Osteocyte (in vitro differentiated cells): Measurements from ENCODE around the gene SNX19. TPM values are rescaled to one million over a fixed set of nuclear protein-coding genes. Genes with fewer than 3 reads are reported as not detected.

Source experiments
- DNase-seq: peaks from one replicate; pipeline ENCODE4 v3.0.0; 2021; ENCODE audit warnings: mixed read lengths; ENCODE audit not compliant: unreplicated experiment; ENCODE audit errors: extremely low spot score
- H3K27ac Mint-ChIP-seq: one replicate; pipeline ENCODE4 v1.8.0; 2021; ENCODE audit warnings: mild to moderate bottlenecking, mixed read lengths; ENCODE audit not compliant: unreplicated experiment
- H3K27me3 Mint-ChIP-seq: one replicate; pipeline ENCODE4 v1.8.0; 2021; ENCODE audit warnings: mixed read lengths; ENCODE audit not compliant: unreplicated experiment
- H3K36me3 Mint-ChIP-seq: one replicate; pipeline ENCODE4 v1.8.0; 2021; ENCODE audit warnings: mixed read lengths; ENCODE audit not compliant: unreplicated experiment
- H3K4me1 Mint-ChIP-seq: one replicate; pipeline ENCODE4 v1.8.0; 2021; ENCODE audit warnings: mixed read lengths; ENCODE audit not compliant: unreplicated experiment
- H3K4me3 Mint-ChIP-seq: one replicate; pipeline ENCODE4 v1.8.0; 2021; ENCODE audit warnings: mild to moderate bottlenecking, moderate library complexity, mixed read lengths; ENCODE audit not compliant: unreplicated experiment
- H3K9me3 Mint-ChIP-seq: one replicate; pipeline ENCODE4 v1.8.0; 2021; ENCODE audit warnings: mixed read lengths; ENCODE audit not compliant: unreplicated experiment
- total RNA-seq: library from RNA; stranded (reverse); gene quantifications from 2 replicates; pipeline ENCODE4 v1.2.1, GENCODE V29; 2021
- TF ChIP-seq, protein P1 (sequence below): fragments of 200-600 bp; sonication (generic); IDR thresholded peaks from 2 replicates; pipeline ENCODE4 v1.5.0; 2021; ENCODE audit warnings: antibody characterized with exemption, mild to moderate bottlenecking, moderate library complexity

The SNX19 gene
- total RNA-seq, 1 donor from 2014 or later = 68.4 TPM

GRCh38 chr11:130871616-130872015 lies 44.7 kb downstream of the SNX19 start:
- H3K36me3 Mint-ChIP-seq = peaks cover 25% of the 10 kb centered on the region
- DNase-seq = no peak
- H3K9me3 Mint-ChIP-seq = no peaks in the 10 kb centered on the region
- H3K4me3 Mint-ChIP-seq = no peak overlapping the region
- H3K27me3 Mint-ChIP-seq = no peaks in the 10 kb centered on the region
- TF ChIP-seq, protein P1, sequence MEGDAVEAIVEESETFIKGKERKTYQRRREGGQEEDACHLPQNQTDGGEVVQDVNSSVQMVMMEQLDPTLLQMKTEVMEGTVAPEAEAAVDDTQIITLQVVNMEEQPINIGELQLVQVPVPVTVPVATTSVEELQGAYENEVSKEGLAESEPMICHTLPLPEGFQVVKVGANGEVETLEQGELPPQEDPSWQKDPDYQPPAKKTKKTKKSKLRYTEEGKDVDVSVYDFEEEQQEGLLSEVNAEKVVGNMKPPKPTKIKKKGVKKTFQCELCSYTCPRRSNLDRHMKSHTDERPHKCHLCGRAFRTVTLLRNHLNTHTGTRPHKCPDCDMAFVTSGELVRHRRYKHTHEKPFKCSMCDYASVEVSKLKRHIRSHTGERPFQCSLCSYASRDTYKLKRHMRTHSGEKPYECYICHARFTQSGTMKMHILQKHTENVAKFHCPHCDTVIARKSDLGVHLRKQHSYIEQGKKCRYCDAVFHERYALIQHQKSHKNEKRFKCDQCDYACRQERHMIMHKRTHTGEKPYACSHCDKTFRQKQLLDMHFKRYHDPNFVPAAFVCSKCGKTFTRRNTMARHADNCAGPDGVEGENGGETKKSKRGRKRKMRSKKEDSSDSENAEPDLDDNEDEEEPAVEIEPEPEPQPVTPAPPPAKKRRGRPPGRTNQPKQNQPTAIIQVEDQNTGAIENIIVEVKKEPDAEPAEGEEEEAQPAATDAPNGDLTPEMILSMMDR = no peak
- peaks cover 5% of the 10 kb centered on the region for H3K4me1 Mint-ChIP-seq
- no peak overlapping the region for H3K27ac Mint-ChIP-seq

GRCh38 chr11:130868721-130869390 lies 47.4 kb downstream of the SNX19 start:
- peaks cover 12% of the 10 kb centered on the region for H3K36me3 Mint-ChIP-seq
- H3K4me3 Mint-ChIP-seq = no peak overlapping the region
- TF ChIP-seq, protein P1 = no peak
- H3K27ac Mint-ChIP-seq = no peak overlapping the region
- H3K4me1 Mint-ChIP-seq = peaks cover 5% of the 10 kb centered on the region
- no peaks in the 10 kb centered on the region for H3K27me3 Mint-ChIP-seq
- DNase-seq = no peak
- no peaks in the 10 kb centered on the region for H3K9me3 Mint-ChIP-seq

DNA sequence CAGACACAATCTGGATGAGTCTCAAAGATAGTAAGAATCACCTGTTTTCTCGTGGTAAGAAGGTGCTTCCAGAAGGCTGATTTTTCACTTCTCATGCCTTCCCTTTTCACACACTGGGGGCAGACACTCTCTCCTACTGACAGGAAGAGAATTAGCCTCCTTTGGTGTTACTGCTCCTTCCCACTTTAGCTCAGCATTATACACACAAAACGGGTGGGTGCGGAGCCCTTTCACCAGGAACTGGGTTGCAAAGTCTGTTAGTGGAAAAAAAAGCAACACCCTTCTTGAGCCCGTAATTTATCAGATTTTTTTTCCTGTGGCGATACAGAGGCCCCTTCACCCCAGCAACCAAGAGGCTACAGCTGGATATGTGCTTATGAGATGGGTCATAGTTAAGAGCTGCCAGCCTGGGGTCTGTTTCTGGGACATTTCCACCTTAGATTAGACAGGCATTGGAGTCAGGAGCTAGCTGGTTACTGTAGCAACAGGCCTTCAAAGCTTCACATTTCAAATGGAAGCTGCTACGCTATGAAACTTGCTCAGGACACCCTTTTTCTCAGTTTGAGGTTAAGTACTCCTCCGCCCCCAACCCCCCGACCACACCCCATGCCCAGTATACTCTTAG lies 48.1 kb downstream of the SNX19 start:
- TF ChIP-seq, protein P1 = no peak

DNA sequence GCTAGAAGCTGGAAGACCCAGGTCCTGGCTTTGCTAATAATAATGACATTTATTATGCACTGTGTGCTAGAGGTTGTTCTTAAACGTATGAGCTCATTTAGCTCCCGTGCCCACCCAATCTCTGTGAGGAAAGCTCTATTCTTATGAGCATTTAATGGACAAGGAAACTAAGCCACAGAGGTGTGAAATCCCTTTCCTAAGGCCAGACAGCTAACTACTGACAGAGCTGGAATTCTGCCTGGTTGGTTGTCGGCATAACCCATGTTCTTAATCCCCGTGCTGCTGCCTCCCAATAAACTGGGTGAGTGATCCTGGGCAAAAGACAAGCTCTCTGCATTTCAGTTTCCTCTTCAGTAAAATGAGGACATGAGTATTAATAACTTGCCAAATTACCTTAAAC lies 49.4 kb downstream of the SNX19 start:
- H3K9me3 Mint-ChIP-seq = no peaks in the 10 kb centered on the region
- TF ChIP-seq, protein P1 = no peak
- H3K4me3 Mint-ChIP-seq = no peak overlapping the region
- peaks cover 8% of the 10 kb centered on the region for H3K36me3 Mint-ChIP-seq
- no peak for DNase-seq
- peaks cover 10% of the 10 kb centered on the region for H3K4me1 Mint-ChIP-seq
- H3K27ac Mint-ChIP-seq = no peak overlapping the region
- H3K27me3 Mint-ChIP-seq = no peaks in the 10 kb centered on the region

More for the DNA sequence above, 48.1 kb downstream of the SNX19 start:
- Mint-ChIP-seq H3K27me3 (no peaks in the 10 kb centered on the region), H3K27ac (no peak overlapping the region), H3K4me1 (peaks cover 5% of the 10 kb centered on the region), H3K36me3 (peaks cover 12% of the 10 kb centered on the region), H3K9me3 (no peaks in the 10 kb centered on the region), H3K4me3 (no peak overlapping the region)
- no peak for DNase-seq

DNA sequence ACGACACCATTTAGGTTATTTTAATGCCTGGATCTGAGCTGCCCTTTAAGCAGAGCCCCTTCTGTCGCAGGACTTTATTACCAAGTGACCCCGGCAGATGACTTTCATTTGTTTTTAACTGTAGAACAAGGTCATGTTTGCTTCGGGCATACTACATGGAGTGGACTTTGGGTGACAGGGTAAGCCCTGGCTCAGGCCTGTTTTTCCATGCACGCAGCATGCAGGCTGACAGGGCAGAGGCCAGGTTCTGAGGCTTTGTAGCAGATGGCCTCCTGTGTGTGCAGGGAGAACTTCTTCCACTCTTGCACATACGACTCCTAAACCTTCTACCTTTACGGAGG lies 50.5 kb downstream of the SNX19 start:
- peaks cover 5% of the 10 kb centered on the region for H3K36me3 Mint-ChIP-seq
- H3K27ac Mint-ChIP-seq = no peak overlapping the region
- no peaks in the 10 kb centered on the region for H3K27me3 Mint-ChIP-seq
- H3K4me3 Mint-ChIP-seq = no peak overlapping the region
- DNase-seq = no peak
- H3K9me3 Mint-ChIP-seq = no peaks in the 10 kb centered on the region
- TF ChIP-seq, protein P1 = no peak
- H3K4me1 Mint-ChIP-seq = peaks cover 15% of the 10 kb centered on the region
